IMR-90 (cell line): ENCODE data around the gene SLC25A6. TPM values are rescaled to one million over a fixed set of nuclear protein-coding genes. Genes with fewer than 3 reads are reported as not detected.

Experiments
- ATAC-seq: fragments of 200-7000 bp; cut with Tn5 transposase; 2 replicates; pipeline ENCODE4 v1.9.1; 2020; ENCODE audit warnings: low read depth, mild to moderate bottlenecking, moderate library complexity
- BruUV-seq: library from RNA; stranded (reverse); fragments of 400-500 nt; replicated peaks from 2 replicates; lab custom pipeline; 2021; lab: Mats Ljungman, UMichigan
- CTCF ChIA-PET: fragments of 300-600 bp; formaldehyde crosslinking; extraction: SDS; loops from one replicate; lab custom pipeline; 2021; ENCODE audit warnings: antibody characterized with exemption; lab: Yijun Ruan, JAX
- POLR2A ChIA-PET: fragments of 300-600 bp; sonication (Branson Sonifier 250); formaldehyde crosslinking; loops from one replicate; lab custom pipeline; 2022; ENCODE audit warnings: antibody characterized with exemption; ENCODE audit not compliant: unreplicated experiment; lab: Charles Lee
- DNase-seq: peaks from one replicate; pipeline ENCODE4 v3.0.0; 2013
- H2AFZ ChIP-seq: replicated peaks from 2 replicates; pipeline ENCODE3; 2013; ENCODE audit warnings: low read length, mild to moderate bottlenecking; ENCODE audit not compliant: poor library complexity
- H2AK5ac ChIP-seq: 2 replicates; pipeline ENCODE4 v1.6.1; 2013; ENCODE audit warnings: low read depth, low read length, inconsistent platforms
- H2AK9ac ChIP-seq: replicated peaks from 2 replicates; pipeline ENCODE3; 2013; ENCODE audit warnings: mild to moderate bottlenecking, low read depth, low read length, moderate library complexity; ENCODE audit not compliant: poor library complexity
- H2BK120ac ChIP-seq: 2 replicates; pipeline ENCODE4 v1.6.1; 2013; ENCODE audit warnings: low read depth, low read length, inconsistent platforms
- H2BK15ac ChIP-seq: 3 replicates; pipeline ENCODE4 v1.6.1; 2013; ENCODE audit warnings: low read depth, low read length, inconsistent platforms
- H2BK20ac ChIP-seq: 2 replicates; pipeline ENCODE4 v1.6.1; 2013; ENCODE audit warnings: low read depth, mild to moderate bottlenecking, inconsistent platforms, low read length, moderate library complexity
- H2BK5ac ChIP-seq: 2 replicates; pipeline ENCODE4 v1.6.1; 2013; ENCODE audit warnings: mild to moderate bottlenecking, low read depth, low read length, inconsistent platforms; ENCODE audit not compliant: poor library complexity, severe bottlenecking
- H3K14ac ChIP-seq: replicated peaks from 2 replicates; pipeline ENCODE4 v1.6.1; 2013; ENCODE audit warnings: low read depth, low read length, inconsistent platforms
- H3K18ac ChIP-seq: 2 replicates; pipeline ENCODE4 v1.6.1; 2013; ENCODE audit warnings: low read depth, low read length, control low read depth
- H3K23ac ChIP-seq: 2 replicates; pipeline ENCODE4 v1.6.1; 2013; ENCODE audit warnings: low read depth, low read length, inconsistent platforms
- H3K27ac ChIP-seq: 2 replicates; pipeline ENCODE4 v1.5.1; 2013; ENCODE audit warnings: mild to moderate bottlenecking, control low read depth, low read length; ENCODE audit not compliant: insufficient read depth
- H3K27me3 ChIP-seq: 2 replicates; pipeline ENCODE4 v1.6.1; 2013; ENCODE audit warnings: low read length; ENCODE audit not compliant: control insufficient read depth, insufficient read depth
- H3K36me3 ChIP-seq: 2 replicates; pipeline ENCODE4 v1.6.1; 2013; ENCODE audit warnings: low read length, mixed read lengths; ENCODE audit not compliant: control insufficient read depth, insufficient read depth
- H3K4ac ChIP-seq: 2 replicates; pipeline ENCODE4 v1.6.1; 2013; ENCODE audit warnings: low read depth, low read length, inconsistent platforms
- H3K4me1 ChIP-seq: 2 replicates; pipeline ENCODE4 v1.6.1; 2013; ENCODE audit warnings: low read length, mixed read lengths; ENCODE audit not compliant: control insufficient read depth, insufficient read depth
- H3K4me2 ChIP-seq: 2 replicates; pipeline ENCODE4 v1.6.1; 2013; ENCODE audit warnings: low read depth, mild to moderate bottlenecking, control low read depth, low read length, moderate library complexity
- H3K4me3 ChIP-seq: 2 replicates; pipeline ENCODE4 v1.5.1; 2013; ENCODE audit warnings: low read depth, mild to moderate bottlenecking, control low read depth, low read length, moderate library complexity; ENCODE audit not compliant: insufficient read depth
- H3K56ac ChIP-seq: 2 replicates; pipeline ENCODE4 v1.6.1; 2013; ENCODE audit warnings: low read length, inconsistent platforms; ENCODE audit not compliant: insufficient read depth; ENCODE audit errors: extremely low read depth
- H3K79me1 ChIP-seq, 2 experiments: 2 replicates each; pipeline ENCODE4 v1.6.1; 2013; ENCODE audit warnings: low read length in 2 of 2, inconsistent platforms in 1 of 2, low read depth in 1 of 2
- H3K9ac ChIP-seq: 2 replicates; pipeline ENCODE4 v1.6.1; 2013; ENCODE audit warnings: low read depth, low read length, control low read depth
- H3K9me1 ChIP-seq: 2 replicates; pipeline ENCODE4 v1.6.1; 2013; ENCODE audit warnings: low read length, inconsistent platforms; ENCODE audit not compliant: insufficient read depth
- H3K9me3 ChIP-seq: 2 replicates; pipeline ENCODE4 v1.6.1; 2013; ENCODE audit warnings: low read length; ENCODE audit not compliant: control insufficient read depth, insufficient read depth
- H4K20me1 ChIP-seq: 2 replicates; pipeline ENCODE4 v1.6.1; 2013; ENCODE audit warnings: low read length, inconsistent platforms; ENCODE audit not compliant: insufficient read depth
- H4K5ac ChIP-seq: 2 replicates; pipeline ENCODE4 v1.6.1; 2013; ENCODE audit warnings: mild to moderate bottlenecking, low read depth, low read length, control low read depth
- H4K8ac ChIP-seq, 2 experiments: 2 replicates each; pipeline ENCODE4 v1.6.1; 2013; ENCODE audit warnings: low read depth in 2 of 2, low read length in 2 of 2, control low read depth in 1 of 2, inconsistent platforms in 1 of 2
- H4K91ac ChIP-seq: 2 replicates; pipeline ENCODE4 v1.6.1; 2013; ENCODE audit warnings: low read depth, low read length, inconsistent platforms; ENCODE audit not compliant: insufficient read depth
- CEBPB ChIP-seq: IDR thresholded peaks from 2 replicates; pipeline ENCODE4 v1.6.1; 2012; ENCODE audit warnings: low read depth, low read length, improper control_type of control experiment
- FOS ChIP-seq: fragments of 150-350 bp; IDR thresholded peaks from 2 replicates; pipeline ENCODE4 v1.6.1; 2016; ENCODE audit warnings: low read depth, low read length
- NFE2L2 ChIP-seq: fragments of 150-350 bp; IDR thresholded peaks from 2 replicates; pipeline ENCODE4 v1.6.1; 2016; ENCODE audit warnings: low read depth, mild to moderate bottlenecking, low read length
- POLR2A ChIP-seq: IDR thresholded peaks from 2 replicates; pipeline ENCODE4 v1.6.1; 2012; ENCODE audit warnings: mild to moderate bottlenecking, low read depth, low read length
- RAD21 ChIP-seq: IDR thresholded peaks from 2 replicates; pipeline ENCODE4 v1.6.1; 2012; ENCODE audit warnings: low read length, improper control_type of control experiment
- RCOR1 ChIP-seq: IDR thresholded peaks from 2 replicates; pipeline ENCODE4 v1.6.1; 2012; ENCODE audit warnings: mild to moderate bottlenecking, low read length, improper control_type of control experiment; ENCODE audit not compliant: insufficient replicate concordance
- RFX5 ChIP-seq: IDR thresholded peaks from 2 replicates; pipeline ENCODE4 v1.8.0; 2012; ENCODE audit warnings: low read depth, mild to moderate bottlenecking, low read length, moderate library complexity
- SMC3 ChIP-seq: fragments of 150-350 bp; IDR thresholded peaks from 2 replicates; pipeline ENCODE4 v1.6.1; 2016; ENCODE audit warnings: low read depth, mild to moderate bottlenecking, antibody characterized with exemption, low read length, moderate library complexity
- WGBS, 2 experiments: methylation state at CpG; one replicate each; pipeline versions ENCODE4 v1.1.5 to v1.1.7; 2013; ENCODE audit warnings: missing lambda C conversion rate in 2 of 2; ENCODE audit not compliant: insufficient read length in 1 of 2; ENCODE audit errors: extremely low coverage in 2 of 2; 5-methylcytosine and 5-hydroxymethylcytosine counted together
- dilution Hi-C: fragments of 300-500 bp; cut with HindIII; formaldehyde crosslinking; loops from one replicate; pipeline ENCODE4 v1.14.3; 2018; ENCODE audit warnings: low sequenced_read_pairs; ENCODE audit not compliant: unreplicated experiment
- in situ Hi-C: fragments of 300-500 bp; cut with MboI; formaldehyde crosslinking; loops from 3 replicates; pipeline ENCODE4 v1.14.3; 2019; ENCODE audit warnings: low sequenced_read_pairs, inconsistent platforms, mixed read lengths
- intact Hi-C: fragments of 100-400 bp; cut with micrococcal nuclease; formaldehyde crosslinking; loops from 2 replicates; pipeline ENCODE4 v1.10.0; 2022
- polyA plus RNA-seq, 3 experiments: library from polyadenylated mRNA; depleted of rRNA; stranded (reverse); fragments of >200 nt; gene quantifications; 2 replicates each; pipeline ENCODE4 v1.2.3, GENCODE V29; 2012; ENCODE audit warnings: low replicate concordance in 1 of 3
- total RNA-seq: library from RNA; depleted of rRNA; stranded (reverse); fragments of >200 nt; gene quantifications from 2 replicates; pipeline ENCODE4 v1.2.3, GENCODE V29; 2012
- TF ChIP-seq, protein P1 (sequence below): fragments of 150-350 bp; IDR thresholded peaks from 2 replicates; pipeline ENCODE4 v1.6.1; 2016; ENCODE audit warnings: low read depth, mild to moderate bottlenecking, low read length, moderate library complexity, borderline replicate concordance
- TF ChIP-seq, protein P2 (sequence below): conservative IDR thresholded peaks from 2 replicates; pipeline ENCODE4 v1.5.1; 2012; ENCODE audit warnings: mild to moderate bottlenecking, low read depth, low read length, improper control_type of control experiment
- TF ChIP-seq, protein P3 (sequence below): fragments of 150-350 bp; IDR thresholded peaks from 2 replicates; pipeline ENCODE4 v1.6.1; 2017; ENCODE audit warnings: mild to moderate bottlenecking, antibody characterized with exemption, low read length, low read depth

The SLC25A6 gene
- total and polyA plus RNA-seq, 2 of the 4 experiments (the other 2 are of a cell fraction): 166 to 565 TPM

DNA sequence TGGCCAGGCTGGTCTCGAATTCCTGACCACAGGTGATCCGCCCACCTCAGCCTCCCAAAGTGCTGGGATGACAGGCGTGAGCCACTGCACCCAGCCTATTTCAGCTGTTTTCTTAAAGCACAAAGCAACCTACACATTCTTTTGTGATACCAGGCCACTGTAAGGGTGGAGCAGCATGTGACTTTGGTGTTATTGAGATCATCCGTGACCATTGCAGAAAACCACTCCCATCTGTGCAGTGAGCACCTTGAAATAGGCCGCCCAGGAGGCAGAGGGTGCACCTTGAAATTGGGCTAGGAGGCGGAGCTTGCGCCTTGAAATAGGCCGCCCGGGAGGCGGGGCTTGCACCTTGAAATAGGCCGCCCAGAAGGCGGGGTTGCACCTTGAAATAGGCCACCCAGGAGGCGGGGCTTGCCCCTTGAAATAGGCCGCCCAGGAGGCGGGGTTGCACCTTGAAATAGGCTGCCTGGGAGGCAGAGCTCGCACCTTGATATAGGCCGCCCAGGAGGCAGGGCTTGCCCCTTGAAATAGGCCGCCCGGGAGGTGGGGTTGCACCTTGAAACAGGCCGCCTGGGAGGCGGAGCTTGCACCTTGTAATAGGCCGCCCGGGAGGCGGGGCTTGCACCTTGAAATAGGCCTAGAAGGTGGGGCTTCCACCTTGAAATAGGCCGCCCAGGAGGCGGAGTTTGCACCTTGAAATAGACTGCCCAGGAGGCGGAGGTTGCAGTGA is 9.0 kb upstream of the SLC25A6 start:
- no TSS peak for BruUV-seq
- Histone ChIP-seq H3K9me3 (no peaks in the 10 kb centered on the region), H3K23ac (no peak overlapping the region), H3K14ac (no peak overlapping the region), H4K91ac (no peak overlapping the region), H4K20me1 (no peaks in the 10 kb centered on the region), H3K27ac (no peak overlapping the region), H2BK15ac (no peak overlapping the region), H3K27me3 (no peaks in the 10 kb centered on the region), H3K36me3 (peaks cover 23% of the 10 kb centered on the region), H2AK5ac (no peak overlapping the region), H3K9ac (no peak overlapping the region), H2AFZ (no peak overlapping the region), H2BK120ac (no peak overlapping the region), H4K5ac (no peak overlapping the region), H4K8ac (no peak overlapping the region), H3K4me1 (no peaks in the 10 kb centered on the region), H2BK20ac (no peak overlapping the region), H3K79me1 (peaks cover 5 to 10% of the 10 kb centered on the region in 2 experiments), H3K4me2 (no peak overlapping the region), H3K56ac (no peak overlapping the region), H2BK5ac (no peak overlapping the region), H3K4ac (no peak overlapping the region), H3K18ac (no peak overlapping the region), H3K4me3 (no peak overlapping the region), H2AK9ac (no peak overlapping the region), H3K9me1 (no peaks in the 10 kb centered on the region)
- 80% methylated on average over 10 of the region's 27 CpGs; no CpG with 5 or more reads in 1 of the 2 experiments for WGBS, 2 experiments
- DNase-seq: no peak
- intact Hi-C loops (no loop called here), dilution Hi-C loops (no loop called here), in situ Hi-C loops (no loop called here)
- TF ChIP-seq, protein P1, sequence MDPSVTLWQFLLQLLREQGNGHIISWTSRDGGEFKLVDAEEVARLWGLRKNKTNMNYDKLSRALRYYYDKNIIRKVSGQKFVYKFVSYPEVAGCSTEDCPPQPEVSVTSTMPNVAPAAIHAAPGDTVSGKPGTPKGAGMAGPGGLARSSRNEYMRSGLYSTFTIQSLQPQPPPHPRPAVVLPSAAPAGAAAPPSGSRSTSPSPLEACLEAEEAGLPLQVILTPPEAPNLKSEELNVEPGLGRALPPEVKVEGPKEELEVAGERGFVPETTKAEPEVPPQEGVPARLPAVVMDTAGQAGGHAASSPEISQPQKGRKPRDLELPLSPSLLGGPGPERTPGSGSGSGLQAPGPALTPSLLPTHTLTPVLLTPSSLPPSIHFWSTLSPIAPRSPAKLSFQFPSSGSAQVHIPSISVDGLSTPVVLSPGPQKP: no peak
- TF ChIP-seq CEBPB (no peak), RFX5 (no peak), POLR2A (no peak), NFE2L2 (no peak), RCOR1 (no peak), FOS (no peak), RAD21 (no peak), SMC3 (no peak)
- TF ChIP-seq, protein P2, sequence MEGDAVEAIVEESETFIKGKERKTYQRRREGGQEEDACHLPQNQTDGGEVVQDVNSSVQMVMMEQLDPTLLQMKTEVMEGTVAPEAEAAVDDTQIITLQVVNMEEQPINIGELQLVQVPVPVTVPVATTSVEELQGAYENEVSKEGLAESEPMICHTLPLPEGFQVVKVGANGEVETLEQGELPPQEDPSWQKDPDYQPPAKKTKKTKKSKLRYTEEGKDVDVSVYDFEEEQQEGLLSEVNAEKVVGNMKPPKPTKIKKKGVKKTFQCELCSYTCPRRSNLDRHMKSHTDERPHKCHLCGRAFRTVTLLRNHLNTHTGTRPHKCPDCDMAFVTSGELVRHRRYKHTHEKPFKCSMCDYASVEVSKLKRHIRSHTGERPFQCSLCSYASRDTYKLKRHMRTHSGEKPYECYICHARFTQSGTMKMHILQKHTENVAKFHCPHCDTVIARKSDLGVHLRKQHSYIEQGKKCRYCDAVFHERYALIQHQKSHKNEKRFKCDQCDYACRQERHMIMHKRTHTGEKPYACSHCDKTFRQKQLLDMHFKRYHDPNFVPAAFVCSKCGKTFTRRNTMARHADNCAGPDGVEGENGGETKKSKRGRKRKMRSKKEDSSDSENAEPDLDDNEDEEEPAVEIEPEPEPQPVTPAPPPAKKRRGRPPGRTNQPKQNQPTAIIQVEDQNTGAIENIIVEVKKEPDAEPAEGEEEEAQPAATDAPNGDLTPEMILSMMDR: no peak
- TF ChIP-seq, protein P3, sequence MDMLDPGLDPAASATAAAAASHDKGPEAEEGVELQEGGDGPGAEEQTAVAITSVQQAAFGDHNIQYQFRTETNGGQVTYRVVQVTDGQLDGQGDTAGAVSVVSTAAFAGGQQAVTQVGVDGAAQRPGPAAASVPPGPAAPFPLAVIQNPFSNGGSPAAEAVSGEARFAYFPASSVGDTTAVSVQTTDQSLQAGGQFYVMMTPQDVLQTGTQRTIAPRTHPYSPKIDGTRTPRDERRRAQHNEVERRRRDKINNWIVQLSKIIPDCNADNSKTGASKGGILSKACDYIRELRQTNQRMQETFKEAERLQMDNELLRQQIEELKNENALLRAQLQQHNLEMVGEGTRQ: no peak
- no peak for ATAC-seq
- CTCF ChIA-PET: no interaction called here
- POLR2A ChIA-PET: no interaction called here
